ENCODE measurements around the gene GALNT10. TPM values are rescaled to one million over a fixed set of nuclear protein-coding genes. Genes with fewer than 3 reads are reported as not detected.

The GALNT10 gene
- total and polyA plus RNA-seq, 10 of the 15 experiments (the other 5 are each of a cell fraction or from before 2014, with no cell fraction given), result 3.9 to 35.4 (median 15.5) TPM

GRCh38 chr5:154384480-154385235, 194.1 kb downstream of the GALNT10 start:
- BruUV-seq (replicated peaks), result no TSS peak
- H3K36me3 ChIP-seq (ENCODE audit: control insufficient read depth in 2 of 2, insufficient read depth in 2 of 2, low read length in 1 of 2), result peaks cover 9 to 14% of the 10 kb centered on the region in 2 experiments; a peak in 3 of 4 replicates
- peak overlapping the region; percentile 95 for H3K27ac ChIP-seq (ENCODE audit: control insufficient read depth, insufficient read depth)
- POLR2A ChIA-PET, result interaction anchor here (0.6 to 1.9 kb wide), 3 partner anchors 140 to 193 kb away, joined by 3 to 9 read pairs (median 3); partner anchors contain the start of gene GALNT10
- peaks cover 16% of the 10 kb centered on the region for H3K4me1 ChIP-seq (ENCODE audit: control insufficient read depth, insufficient read depth, low read length)
- H4K20me1 ChIP-seq (ENCODE audit: control insufficient read depth, insufficient read depth), result no peaks in the 10 kb centered on the region
- in situ Hi-C loops (cut with MboI), result no loop called here
- CTCF ChIA-PET, result interaction anchor here (0.8 to 2.0 kb wide), 5 partner anchors 20 to 312 kb away, joined by 4 to 13 read pairs (median 5); partner anchors contain the start of gene GALNT10
- H3K27me3 ChIP-seq (replicated peaks in 1 of 2; ENCODE audit: control insufficient read depth in 2 of 2, insufficient read depth in 2 of 2, low read length in 1 of 2), result no peaks in the 10 kb centered on the region
- H3K9ac ChIP-seq (ENCODE audit: control insufficient read depth, insufficient read depth, low read length), result peak overlapping the region; percentile 72
- under 1% methylated on average over 9 of the region's 9 CpGs for WGBS (ENCODE audit: insufficient coverage, insufficient replicate concordance, low lambda C conversion rate, missing lambda C conversion rate)
- DNase-seq (ENCODE audit: low read depth, low spot score), result peak; percentile 99
- peaks cover 6% of the 10 kb centered on the region for H3K9me3 ChIP-seq (replicated peaks; ENCODE audit: control insufficient read depth, insufficient read depth, low read length)
- H3K79me2 ChIP-seq (ENCODE audit: control insufficient read depth, insufficient read depth, low read length), result no peaks in the 10 kb centered on the region
- peak; percentile 100 for FAIRE-seq
- intact Hi-C loops (cut with micrococcal nuclease; ENCODE audit: unreplicated experiment), result loop anchor here (1.0 to 5.0 kb wide), 5 partner anchors 17 to 194 kb away; partner anchors contain the start of gene GALNT10
- RAD21 ChIA-PET (ENCODE audit: unreplicated experiment), result interaction anchor here (0.7 to 3.6 kb wide), 18 partner anchors 18 to 195 kb away, joined by 3 to 25 read pairs (median 4); partner anchors contain the start of gene GALNT10
- H2AFZ ChIP-seq (ENCODE audit: control insufficient read depth, low read depth, low read length), result peak overlapping the region; percentile 72
- H3K4me2 ChIP-seq (ENCODE audit: control insufficient read depth, insufficient read depth), result peak overlapping the region; percentile 34
- SMC1A ChIA-PET (ENCODE audit: uncharacterized antibody, unreplicated experiment), result interaction anchor here (0.8 to 3.3 kb wide), 20 partner anchors 9 to 326 kb away, joined by 3 to 24 read pairs (median 4); no protein-coding TSS in a partner anchor
- H3K4me3 ChIP-seq, result no peak overlapping the region
- peak; percentile 97 for ATAC-seq
- TF ChIP-seq JUND (IDR thresholded peaks at IDR 0.05; ENCODE audit: low read depth, low read length) (no peak), RAD21 (IDR thresholded peaks at IDR 0.05; ENCODE audit: insufficient read depth, low read depth, low read length) (peak; percentile 23; the same call in 1 of the 2 replicates), MLLT1 (IDR thresholded peaks at IDR 0.05) (peak; percentile 87), ASH2L (IDR thresholded peaks at IDR 0.05; ENCODE audit: borderline replicate concordance, low read depth) (0 out of 2 replicates have a peak, but pooled peaks have one; percentile 46), CUX1 (IDR thresholded peaks at IDR 0.05; ENCODE audit: insufficient replicate concordance, low read depth, low read length) (peak; percentile 98), ZBTB11 (CRISPR knock-in tag; IDR thresholded peaks at IDR 0.05) (no peak), PAX5 (IDR thresholded peaks at IDR 0.05; ENCODE audit: borderline replicate concordance, low read depth, low read length) (peak; percentile 98), ATF2 (IDR thresholded peaks at IDR 0.05; ENCODE audit: low read length) (peak; percentile 99), CHD2 (IDR thresholded peaks at IDR 0.05; ENCODE audit: borderline replicate concordance, low read depth, low read length) (peak; percentile 87)
